GM18867 (cell line): ENCODE data around the gene AKNA.
"Not testable (repeated sequence)": the region's sequence is repeated elsewhere in the genome, so short reads cannot be mapped to it uniquely, and the experiment has no call there.

Source experiments
- ATAC-seq: cut with Tn5 transposase; IDR thresholded peaks from one replicate; pipeline ENCODE4 v1.9.1; 2021; ENCODE audit warnings: mild to moderate bottlenecking, moderate library complexity; ENCODE audit not compliant: unreplicated experiment

The AKNA gene

DNA sequence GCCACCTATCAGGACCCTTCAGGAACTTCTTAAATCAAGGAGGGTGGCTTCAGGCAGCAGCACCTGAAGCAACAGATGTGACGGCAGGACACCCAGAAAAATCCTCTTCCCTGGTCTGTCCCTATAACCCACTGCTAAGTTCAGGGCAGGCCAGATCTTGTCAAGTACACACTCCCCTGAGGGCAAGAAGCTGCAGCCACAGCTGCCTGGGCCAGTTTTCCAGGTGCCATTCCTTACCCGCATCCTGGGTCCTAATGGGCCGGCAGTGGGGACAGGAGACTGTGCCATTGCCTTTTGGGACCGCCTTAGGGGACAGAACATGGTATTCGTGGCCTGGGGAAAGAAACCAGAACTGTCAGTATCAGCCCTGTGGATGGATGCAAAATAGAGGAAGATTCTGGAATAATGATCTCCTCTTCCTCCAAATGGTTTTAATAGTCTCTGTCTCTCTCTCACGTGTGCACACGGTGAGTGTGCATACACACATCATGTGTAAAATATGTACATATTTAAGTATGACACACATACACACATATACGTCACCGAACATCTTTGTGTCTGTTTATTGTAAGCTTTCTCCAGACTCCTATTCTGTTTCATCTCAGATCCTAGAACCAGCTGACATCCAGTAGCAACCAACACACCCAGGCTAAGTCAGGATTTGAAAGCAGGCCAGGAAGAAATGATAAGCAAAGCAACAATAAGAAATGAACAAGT is 44.2 kb downstream of the AKNA start:
- no peak for ATAC-seq

DNA sequence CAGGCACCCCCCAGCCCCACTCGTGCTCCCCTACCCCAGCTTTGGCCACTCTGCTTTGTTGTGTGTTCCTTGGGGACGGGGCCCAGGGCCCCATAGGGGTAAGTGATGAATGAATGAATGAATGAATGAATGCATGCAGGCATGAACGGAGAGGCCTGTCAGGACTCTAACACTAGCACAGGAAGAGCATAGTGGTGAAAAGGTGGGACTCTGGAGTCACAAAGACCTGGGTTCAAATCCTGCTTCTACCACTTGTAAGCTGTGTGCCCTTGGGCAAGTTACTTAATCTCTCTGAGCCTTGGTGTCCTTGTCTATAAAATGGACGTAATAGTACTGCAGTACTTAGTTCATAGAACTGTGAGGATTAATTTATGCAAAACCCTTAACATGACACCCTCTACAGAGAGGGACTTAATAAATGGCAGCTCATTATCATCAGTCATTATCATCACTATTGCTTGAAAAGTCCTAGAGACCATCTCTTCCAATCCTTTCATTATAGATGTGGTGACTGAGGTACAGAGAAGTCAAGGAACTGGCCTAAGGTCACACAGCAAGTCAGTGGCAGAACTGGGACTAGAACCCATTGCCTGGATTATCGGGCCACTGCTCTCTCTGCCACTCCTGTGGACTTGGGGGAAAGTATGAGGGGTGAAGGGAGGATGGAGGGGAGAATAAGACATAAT is 44.9 kb downstream of the AKNA start:
- ATAC-seq: no peak

DNA sequence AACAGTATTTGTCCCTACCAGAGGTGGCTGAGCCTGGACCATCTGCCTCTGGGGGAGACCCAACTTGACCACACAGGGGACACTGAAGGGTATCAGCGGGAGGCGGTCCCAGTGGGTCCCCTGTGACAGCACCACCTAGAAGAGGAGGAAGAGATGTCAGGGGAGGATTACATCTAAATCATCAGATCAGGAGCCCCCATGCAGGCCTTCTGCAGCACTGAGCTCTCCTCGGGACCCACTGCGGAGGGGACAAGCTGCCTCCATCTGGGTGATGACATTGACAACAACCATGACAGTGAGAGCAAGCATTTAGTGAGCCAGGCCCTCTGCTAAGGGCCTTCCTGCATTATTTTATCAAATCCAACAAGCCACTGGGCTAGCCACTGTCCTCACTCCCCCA is 45.8 kb downstream of the AKNA start:
- ATAC-seq: no peak

DNA sequence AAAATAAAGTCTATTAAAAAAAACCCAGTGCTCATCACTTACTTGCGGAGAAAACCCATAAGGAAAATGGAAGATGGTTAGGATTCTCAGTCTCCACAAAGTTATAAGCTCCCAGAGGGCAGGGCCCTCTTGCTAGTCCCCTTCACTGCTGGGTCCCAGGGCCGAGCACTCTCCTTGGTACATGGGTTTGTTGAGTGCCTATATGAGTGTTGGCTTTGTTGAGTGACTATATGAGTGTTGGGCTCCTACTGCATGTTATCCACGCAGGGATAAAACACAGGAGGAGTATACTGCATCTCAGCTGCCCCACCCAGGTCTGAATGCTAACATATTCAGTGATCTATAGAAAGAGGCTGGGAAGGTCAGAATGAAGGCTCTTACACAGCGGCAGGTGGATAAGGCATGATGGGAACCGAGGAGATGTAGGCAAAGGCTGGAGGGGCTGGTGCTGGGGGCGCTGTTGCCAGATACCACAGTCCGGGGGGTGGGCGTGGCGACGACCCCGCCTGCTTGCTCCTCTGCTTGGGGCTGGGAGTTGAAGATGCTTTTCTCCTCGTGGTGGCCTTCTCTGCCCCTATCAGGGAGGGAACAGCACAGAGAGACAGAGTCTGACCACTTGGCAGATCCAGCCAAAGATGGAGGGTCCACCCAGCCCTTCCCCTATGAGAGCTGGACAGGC is 46.5 kb downstream of the AKNA start:
- no peak for ATAC-seq

DNA sequence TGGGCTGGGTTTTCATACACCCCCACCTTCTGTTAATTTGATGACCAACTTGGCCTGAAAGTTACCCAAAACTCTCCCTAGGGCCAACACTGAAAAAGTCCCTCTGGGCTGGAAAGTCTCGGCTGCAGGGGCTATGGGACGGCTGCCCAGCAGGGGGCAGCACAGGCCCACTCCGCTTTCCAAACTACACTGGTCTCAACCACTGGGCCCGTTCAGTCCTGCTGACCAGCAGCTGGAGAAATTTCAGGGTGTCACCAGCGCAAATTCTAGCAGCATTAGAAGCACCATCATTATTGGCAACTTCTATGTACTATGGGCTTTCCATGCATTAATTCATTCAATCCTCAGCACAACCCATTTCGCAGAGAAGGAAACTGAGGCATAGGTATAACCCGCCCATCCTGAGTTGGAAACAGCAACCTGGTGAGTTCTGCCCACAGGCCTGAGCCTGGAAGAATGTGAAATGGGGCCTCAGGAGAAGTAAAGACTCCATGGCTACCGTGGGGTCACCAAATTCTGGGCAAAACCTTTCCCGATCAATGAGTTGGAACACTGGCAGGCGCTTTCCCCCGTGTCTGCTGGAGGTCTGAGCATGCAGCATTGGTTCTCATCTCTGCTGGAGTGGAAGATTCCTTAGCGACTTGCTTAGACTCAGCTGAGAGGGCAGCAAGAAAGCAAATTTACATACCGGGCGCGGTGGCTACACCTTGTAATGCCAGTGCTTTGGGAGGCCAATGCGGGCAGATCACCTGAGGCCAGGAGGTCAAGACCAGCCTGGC is 48.5 kb downstream of the AKNA start:
- ATAC-seq: peak; percentile 59

DNA sequence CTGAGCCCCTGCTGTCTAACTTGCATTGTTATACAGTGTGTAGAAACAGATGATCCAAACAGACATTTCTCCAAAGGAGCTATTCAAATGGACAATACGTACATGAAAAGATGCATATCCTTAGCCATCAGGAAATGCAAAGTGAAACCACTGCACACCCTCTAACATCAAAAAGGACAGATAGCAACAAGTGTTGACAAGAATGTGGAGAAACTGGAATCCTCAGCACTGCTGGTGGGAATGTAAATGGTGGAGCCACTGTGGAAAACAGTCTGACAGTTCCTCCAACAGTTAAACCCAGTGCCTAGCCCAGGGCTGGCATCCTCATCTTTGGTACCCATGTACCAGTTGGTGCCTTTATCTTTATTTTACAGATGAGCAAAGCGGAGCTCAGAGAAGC is 49.6 kb downstream of the AKNA start:
- ATAC-seq: no peak

DNA sequence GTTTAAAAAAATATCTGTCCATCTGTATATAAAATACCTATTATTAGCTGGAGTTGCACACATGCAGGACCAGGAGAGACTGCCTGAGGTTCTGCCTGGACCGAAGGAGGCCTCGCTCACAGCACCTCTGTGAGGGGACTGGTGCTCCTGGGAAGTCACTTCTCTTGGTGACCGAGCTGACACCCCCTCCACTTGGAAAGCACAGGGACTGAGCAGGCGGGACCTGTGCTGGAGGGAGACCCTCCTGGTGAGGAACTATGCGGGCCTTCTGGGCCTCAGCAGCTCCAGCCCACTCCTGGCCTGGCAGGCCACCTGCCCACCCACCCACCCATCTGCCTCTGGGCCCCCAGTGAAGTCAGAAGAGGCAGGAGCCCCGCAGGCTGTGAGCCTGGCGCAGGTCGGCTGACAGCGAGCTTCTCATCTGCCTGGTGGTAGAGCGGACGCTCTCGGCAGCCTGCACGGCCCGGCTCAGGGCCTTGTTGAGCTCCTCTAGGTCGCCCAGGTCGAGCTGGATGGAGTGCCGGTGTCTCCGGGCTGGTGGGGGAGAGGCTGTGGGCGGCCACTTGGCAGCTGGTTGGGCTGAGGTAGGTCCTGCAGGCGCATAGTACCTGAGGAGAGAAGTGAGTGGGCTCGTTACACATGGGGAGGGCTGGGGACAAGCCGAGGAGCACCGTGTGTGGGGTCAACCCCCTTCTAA is 50.9 kb downstream of the AKNA start:
- ATAC-seq: no peak

DNA sequence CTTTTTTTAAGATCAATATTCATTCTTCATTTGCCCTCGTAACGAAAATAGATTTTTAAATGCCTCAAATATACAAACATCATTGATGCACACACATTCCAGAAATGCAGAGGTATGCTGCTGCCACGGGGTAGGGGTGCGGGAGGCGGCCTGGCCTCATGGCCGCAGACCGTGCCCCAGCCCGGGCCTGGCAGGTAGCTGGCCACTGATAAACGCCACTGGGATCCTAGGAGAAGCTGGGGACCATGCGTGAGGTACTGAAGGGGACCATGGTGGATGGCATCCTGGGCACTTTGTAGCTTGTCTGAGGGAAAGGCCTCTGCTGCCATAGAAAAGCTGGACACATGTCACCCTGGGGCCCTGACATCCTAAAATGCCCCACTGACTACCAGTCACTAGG is 51.6 kb downstream of the AKNA start:
- ATAC-seq: no peak

DNA sequence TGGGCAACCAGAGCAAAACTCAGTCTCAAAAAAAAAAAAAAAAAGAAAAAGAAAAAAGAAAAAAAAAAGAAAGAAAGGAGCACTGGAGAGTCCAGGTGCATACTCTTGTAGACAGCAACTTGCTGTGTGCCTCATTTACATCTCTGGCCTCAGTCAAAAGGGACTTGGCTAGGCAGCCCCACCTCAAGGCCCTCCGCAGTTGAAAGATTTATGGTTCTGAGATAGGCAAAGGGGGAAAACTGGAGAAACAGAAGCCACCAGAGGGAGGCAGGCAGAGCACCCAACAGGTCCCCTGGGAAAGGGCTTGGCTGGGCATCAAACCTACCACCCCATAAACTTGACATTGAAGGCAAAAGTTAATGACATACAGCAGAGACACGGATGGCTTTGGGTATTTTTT is 52.0 kb downstream of the AKNA start:
- no peak for ATAC-seq

DNA sequence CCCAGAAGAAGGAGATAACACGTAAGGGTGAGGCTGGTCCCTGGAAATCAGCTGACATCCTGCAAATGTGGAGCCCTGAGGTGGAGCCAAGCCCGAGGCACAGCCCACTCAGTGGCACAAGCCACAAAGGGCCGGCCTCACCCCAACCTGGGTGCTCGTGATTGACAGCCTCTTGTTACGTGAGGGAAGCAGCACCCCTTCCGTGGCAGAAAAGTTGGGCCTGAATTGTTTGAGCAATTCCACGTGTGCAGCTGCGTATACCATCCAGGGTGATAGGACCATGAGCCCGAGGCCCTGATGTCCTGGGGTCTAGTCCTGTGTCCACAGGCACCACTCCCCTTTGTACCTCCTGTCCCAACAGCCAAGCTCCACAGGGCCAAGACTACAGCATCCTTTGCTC is 53.3 kb downstream of the AKNA start:
- ATAC-seq: no peak

DNA sequence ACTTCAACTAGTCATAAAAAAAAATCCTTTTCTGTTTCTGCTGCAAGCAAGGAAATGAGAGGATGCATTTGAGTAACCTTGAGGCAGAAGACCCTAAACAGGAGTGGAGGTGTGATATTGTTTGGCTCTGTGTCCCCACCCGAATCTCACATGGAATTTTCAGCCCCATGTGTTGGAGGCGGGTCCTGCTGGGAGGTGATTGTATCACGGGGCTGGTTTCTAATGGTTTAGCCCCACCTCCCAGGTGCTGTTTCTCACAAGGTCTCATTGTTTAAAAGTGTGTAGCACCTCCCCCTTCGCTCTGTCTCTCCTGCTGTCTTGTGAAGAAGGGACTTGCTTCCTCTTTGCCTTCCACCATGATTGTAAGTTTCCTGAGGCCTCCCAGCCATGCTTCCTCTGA is 54.1 kb downstream of the AKNA start:
- not testable (repeated sequence) for ATAC-seq

DNA sequence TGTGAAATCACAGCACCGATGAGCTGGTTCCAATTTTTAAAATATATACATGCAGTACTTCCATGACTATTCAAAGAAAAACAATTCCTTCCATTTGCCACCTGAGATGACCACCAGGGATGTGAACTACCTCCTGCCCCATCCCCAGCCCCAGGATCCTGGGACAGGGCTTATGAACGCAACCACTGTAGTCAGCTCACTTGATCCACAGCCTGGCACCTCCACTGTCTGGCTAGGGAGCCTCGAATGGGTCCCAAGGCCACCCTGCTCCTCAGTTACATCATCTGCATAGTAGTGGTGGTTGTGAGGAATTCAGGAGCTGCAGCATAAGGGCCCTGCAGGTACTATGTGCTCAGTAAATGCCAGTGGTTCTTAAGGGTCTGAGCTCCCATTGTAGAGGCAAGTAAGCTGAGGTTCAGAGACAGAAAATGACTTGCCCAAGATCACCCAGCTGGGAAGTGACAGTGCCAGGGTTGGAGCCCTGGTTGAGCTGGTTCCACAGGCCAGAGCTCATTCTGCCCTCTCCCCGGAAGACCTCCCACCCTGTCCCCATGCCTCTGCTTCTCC is 55.2 kb downstream of the AKNA start:
- not testable (repeated sequence) for ATAC-seq

DNA sequence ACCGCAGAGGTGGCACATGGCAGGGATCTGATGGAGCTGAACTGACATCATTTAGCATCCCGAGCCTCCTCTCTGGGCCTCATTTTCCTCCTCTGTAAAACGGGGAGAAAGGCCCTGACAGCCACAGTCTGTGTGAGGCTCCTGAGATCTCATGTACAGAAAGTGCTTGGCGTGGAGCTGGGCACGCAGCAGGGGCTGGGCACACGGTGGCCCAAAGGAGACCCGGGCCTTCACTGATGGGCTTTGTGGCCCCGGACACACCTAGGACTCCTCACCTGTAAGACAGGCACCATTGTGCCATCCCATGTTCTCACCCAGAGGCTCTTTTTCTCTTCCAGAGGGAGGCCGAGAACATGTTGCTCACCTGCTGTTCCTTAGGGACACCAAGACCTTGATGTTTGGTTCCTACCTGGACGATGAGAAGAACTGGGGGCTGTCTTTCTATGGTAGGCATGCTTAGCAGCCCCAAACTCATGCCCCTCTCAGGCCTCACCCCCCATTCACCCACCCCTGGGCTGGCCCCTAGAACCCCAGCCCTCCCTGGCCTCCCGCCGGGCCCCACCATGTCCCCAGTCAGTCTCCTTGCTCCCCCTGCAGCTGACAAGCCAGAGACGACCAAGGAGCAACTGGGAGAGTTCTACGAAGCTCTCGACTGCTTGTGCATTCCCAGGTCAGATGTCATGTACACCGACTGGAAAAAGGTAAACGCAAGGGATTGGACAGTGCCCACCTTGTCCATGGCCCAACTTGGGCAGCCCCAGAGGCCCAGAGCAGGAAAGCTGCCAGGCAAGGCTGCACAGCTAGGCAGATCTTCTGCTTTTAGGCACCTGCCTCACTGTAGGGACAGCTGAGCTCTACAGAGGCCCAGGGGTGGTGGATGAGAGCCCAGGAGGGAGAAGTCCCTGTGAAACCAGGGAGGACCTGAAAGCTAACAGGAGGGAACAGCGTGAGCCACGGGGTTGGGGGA is 56.3 kb downstream of the AKNA start:
- ATAC-seq: not testable (repeated sequence)

DNA sequence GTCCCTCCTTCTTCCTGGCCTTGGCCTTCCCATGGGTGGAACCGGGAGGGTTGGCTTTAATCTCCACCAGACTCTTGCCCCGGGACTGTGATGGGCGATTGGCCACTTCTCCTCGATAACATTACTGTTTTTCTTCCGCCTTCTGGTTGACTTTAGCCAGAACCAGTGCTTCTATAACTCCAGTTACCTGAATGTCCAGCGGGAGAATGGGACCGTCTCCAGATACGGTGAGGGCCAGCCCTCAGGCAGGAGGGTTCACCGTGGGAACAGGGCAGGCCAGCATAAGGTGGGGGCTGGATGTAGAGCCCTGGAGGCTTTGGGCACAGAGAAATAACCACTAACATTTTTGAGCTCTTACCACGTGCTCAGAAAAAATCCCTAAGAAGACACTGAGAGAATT is 57.1 kb downstream of the AKNA start:
- no peak for ATAC-seq

DNA sequence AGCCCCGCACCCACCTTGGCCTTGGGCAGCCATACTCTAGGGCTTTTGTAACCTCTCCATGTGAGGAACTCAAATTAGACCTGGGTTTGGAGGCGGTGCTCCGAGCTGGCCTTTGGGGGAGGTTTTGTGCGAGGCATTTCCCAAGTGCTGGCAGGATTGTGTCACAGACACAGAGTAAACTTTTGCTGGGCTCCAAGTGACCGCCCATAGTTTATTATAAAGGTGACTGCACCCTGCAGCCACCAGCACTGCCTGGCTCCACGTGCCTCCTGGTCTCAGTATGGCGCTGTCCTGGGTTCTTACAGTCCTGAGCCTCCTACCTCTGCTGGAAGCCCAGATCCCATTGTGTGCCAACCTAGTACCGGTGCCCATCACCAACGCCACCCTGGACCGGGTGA is 58.2 kb downstream of the AKNA start, which contains the start of gene ORM2:
TSS of gene ORM2 (plus strand) at position 245 of the 398 bp plus-strand sequence. CDS start at position 281, 36 bp downstream.
- ATAC-seq: not testable (repeated sequence)

DNA sequence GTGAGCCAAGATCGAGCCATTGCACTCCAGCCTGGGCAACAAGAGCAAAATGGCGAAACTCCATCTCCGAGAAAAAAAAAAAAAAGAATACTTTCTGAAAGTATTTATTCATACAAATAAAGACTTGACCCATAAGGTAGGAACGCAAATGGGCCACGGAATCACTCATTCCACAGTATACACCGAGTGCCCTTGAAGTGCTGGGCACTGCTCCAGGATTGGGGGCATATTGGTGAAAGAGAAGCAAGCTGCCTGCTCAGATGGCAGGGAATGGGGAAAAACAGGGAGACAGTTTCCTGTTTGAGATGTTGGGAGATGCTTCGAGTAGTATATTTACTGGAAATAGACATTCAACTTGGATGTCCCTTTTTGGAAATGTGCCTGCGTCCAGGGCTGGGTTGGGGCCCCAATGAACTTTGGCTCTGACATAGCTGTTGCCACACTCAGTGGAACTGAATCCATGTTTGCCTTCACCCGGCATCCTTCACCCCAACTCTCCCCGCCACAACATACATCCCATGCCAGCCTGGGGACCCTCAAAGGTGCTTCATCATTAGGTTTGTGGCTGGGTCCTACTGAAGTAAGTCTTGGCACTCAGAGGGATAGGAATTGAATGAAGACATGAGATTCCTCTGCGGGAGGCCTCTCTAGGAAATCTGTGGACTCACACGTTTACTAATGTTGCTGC is 58.7 kb downstream of the AKNA start:
- not testable (repeated sequence) for ATAC-seq

DNA sequence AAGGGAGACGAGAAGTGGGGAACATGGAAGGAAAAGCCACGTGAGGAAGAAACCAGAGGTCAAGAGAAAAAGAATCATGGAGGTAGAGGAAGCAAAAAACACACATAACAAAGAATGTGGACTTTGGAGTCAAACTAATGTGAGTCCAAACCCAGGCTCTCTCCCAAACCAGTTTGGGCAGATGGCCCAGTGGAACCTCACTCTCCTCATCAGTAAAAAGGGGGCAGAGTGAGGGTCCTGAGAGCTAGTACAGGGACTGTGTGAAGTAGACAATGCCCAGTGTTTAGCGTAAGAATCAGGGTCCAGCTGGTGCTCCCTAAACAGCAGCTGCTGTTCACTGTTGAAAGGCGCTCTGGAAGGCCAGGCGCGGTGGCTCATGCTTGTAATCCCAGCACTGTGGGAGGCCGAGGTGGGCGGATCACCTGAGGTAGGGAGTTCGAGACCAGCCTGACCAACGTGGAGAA is 59.4 kb downstream of the AKNA start:
- not testable (repeated sequence) for ATAC-seq

DNA sequence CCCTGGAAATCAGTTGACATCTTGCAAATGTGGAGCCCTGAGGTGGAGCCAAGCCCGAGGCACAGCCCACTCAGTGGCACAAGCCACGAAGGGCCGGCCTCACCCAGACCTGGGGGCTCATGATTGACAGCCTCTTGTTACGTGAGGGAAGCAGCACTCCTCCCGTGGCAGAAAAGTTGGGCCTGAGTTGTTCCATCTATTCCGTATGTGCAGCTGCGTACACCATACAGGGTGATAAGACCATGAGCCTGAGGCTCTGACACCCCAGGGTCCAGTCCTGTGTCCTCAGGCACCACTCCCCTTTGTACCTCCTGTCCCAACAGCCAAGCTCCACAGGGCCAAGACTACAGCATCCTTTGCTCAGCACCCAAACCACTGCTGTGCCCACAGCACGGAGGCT is 60.0 kb downstream of the AKNA start:
- no peak for ATAC-seq
